HG02798 (cell line): ENCODE data around the gene ZFAND2A.
"Not testable (repeated sequence)": the region's sequence is repeated elsewhere in the genome, so short reads cannot be mapped to it uniquely, and the experiment has no call there.

Source experiments
- ATAC-seq: cut with Tn5 transposase; IDR thresholded peaks from one replicate; pipeline ENCODE4 v1.9.1; 2021; ENCODE audit warnings: mild to moderate bottlenecking; ENCODE audit not compliant: unreplicated experiment, poor library complexity

The ZFAND2A gene

DNA sequence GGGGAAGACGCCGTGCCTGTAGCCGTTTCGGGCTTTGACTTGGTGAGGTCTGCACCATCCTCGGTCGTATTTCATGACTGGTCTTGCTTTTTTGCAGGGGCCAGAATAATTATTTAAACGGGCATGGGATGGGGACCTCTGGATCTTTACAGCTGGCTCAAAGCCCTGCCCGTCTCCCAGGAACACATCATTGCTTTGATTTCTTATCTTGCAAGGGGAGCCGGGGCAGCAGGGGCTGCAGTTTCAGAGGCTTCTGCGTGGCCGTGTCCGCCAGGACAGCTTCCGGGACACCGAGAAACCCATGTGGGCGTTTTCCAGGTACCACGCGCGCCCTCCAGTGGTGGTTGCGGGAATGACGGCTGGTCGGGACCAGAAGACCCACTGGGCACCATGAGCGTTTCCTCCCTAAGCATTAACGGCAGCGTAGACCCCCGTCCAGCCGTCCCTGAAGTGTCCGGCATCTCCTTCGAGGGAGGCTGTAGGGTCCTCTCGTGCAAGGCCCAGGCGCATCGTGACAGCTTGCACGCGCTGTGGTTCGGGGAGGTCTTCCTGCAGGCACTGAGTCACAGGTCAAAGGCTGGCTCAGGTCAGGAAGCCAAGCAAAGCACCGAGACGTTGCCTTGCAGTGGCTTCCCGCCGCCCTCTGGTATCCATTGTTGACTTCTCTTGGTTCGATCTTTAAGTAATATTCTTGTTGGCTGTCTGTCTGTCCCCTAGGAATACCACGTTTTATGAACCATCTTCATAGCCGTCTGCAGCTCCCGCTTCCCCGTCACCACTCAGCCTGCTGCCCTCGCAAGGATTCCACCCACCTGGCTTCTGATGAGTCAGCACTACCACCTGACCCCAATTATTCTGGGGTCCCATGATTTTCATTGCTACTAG, 16.2 kb upstream of the ZFAND2A start:
- ATAC-seq = peak; percentile 56

- ATAC-seq = no peak
Measured at GRCh38 chr7:1175597-1175966, 15.6 kb upstream of the ZFAND2A start.

- no peak for ATAC-seq
Measured at GRCh38 chr7:1174881-1175596, 15.0 kb upstream of the ZFAND2A start.

DNA sequence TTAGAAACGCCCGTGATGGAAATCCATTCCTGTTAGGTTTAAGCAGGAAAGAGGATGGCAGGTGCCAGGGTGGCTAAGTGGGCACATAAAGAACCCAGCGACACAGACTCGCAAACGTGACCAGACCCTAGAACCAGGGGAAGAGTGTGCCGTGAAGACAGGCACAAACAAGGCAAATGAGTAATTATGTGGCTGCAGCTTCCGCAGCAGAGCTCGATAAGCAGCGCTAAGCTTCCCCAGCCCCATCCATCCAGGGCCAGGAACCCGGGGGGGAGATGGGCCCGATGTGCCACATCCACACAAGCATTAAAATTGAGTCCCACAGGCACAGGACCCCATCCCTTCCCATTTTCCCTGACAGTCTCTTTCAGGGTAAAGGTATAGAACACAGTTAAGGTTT, 14.0 kb upstream of the ZFAND2A start:
- no peak for ATAC-seq

DNA sequence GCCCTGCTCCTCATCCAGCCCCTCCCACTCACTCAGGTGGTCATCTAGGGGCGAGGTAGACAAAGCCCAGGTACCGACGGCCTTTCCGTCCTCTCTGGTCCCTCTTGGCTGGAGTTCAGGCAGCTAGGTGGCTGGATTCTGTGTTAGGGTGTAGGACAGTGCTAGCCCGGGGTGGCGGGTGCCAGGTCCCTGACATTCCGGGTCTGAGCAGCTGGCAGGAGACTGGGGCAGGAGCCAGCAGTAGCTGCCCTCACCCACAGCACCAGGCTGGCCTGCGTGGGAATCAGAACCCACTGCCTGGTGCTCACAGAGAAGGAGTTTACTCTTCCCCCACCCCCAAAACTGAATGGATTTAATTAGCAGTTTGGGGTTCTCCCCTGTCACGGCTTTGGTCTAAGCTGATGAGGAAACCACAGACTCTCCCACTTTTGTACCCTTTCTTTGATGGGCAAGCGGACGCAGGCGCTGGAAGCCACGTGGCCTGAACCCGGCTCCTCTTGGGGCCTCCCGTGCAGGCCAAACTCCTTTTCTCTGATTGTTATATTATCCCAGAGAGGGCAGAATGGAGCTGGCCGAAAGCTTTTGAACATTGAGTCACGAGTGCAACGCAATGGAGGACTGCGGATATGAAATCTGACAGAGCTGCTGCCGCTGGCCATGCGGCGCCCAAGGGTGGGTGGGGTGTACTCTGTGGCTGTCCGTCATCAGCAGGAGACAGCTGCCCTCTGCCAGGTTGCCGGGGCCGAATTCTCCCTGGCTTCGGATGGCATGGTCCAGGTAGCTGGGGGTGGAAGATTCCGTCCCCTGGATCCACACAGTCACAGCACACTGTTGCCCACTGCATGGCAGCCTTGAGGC, 12.9 kb upstream of the ZFAND2A start:
- no peak for ATAC-seq

DNA sequence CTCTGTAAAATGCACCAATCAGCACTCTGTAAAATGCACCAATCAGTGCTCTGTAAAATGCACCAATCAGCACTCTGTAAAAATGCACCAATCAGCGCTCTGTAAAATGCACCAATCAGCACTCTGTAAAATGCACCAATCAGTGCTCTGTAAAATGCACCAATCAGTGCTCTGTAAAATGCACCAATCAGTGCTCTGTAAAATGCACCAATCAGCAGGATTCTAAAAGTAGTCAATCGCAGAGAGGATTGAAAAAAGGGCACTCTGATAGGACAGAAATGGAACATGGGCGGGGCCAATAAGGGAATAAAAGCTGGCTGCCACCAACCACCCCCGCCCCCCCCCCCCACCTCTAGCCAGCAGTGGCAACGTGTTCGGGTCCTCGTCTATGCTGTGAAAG, 11.5 kb upstream of the ZFAND2A start:
- ATAC-seq = not testable (repeated sequence)

DNA sequence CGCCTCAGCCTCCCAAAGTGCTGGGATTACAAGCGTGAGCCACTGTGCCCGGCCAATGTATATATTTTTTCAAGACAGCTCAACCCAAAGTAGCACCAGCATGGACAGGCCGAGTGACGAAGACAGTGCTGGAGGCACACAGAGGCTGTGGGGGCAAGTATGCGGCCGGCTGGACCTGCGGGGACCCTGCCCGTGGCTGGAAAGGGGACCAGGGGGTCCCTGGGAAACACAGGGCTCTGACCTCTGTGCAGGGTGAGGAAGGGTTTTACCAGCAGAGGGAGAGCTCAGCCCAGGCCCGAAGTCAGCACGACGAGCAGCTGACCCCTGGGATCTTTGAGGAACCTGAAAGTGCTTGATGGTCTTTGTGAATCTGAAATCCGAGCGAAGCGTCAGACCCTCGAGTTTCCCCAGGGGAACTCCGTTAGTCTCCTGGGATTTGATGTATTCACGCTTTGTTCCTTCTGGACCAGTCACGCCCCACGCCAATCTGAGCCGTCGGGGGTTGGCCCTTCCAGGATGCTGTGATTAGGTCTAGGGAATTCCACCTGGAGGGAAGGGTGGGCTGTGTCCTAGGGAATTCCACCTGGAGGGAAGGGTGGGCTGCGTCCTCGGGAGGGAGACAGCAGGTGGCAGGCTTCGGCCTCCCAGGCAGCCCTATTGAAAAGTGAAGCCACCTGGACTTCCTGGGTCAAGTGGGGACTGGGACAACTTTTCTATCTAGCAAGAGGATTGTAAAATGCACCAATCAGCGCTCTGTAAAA, 10.9 kb upstream of the ZFAND2A start:
- no peak for ATAC-seq

- peak; percentile 93 for ATAC-seq
Measured at GRCh38 chr7:1169409-1170368, 9.7 kb upstream of the ZFAND2A start.

DNA sequence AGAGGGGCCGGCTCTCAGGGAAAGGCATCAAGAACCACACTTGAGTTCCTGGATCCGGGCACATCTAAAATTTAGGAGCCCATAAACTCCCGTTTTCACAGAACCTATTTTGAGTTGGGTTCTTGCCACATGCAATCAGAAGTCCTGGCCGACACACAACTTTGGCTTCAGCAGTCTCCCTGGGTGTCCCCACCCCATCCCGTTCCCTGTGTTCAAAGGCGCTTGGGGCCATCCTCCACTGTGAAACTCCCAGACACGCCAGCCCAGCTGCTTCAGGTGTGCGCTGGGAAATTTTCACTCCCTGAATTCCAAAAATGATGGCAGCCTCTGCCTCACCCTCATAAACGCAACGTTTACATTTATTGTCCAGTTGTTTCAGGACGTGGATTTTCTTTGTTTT, 8.4 kb upstream of the ZFAND2A start:
- ATAC-seq = no peak

DNA sequence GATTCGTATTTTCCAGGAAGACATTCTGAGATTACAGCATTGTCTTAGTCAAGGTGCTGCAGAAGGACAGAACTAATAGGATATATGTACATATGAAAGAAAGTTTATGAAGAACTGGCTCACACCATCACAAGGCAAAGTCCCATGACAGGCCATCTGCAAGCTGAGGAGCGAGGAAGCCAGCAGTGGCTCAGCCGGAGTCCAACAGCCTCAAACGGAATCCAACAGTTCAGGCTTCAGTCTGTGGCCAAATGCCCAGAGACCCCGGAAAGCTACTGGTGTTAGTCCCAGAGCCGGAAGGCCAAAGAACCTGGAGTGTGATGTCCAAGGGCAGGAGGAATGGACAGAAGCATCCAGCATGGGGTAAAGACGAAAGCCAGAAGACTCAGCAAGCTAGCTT, 4.4 kb upstream of the ZFAND2A start:
- ATAC-seq = no peak

GRCh38 chr7:1163121-1163520, 3.1 kb upstream of the ZFAND2A start:
- ATAC-seq = no peak

- ATAC-seq = no peak
Measured at GRCh38 chr7:1160670-1161021, 650 bp upstream of the ZFAND2A start.

- not testable (repeated sequence) for ATAC-seq
Measured at GRCh38 chr7:1159231-1159630, 765 bp downstream of the ZFAND2A start.

GRCh38 chr7:1158203-1159126, 1.5 kb downstream of the ZFAND2A start:
- ATAC-seq = no peak

DNA sequence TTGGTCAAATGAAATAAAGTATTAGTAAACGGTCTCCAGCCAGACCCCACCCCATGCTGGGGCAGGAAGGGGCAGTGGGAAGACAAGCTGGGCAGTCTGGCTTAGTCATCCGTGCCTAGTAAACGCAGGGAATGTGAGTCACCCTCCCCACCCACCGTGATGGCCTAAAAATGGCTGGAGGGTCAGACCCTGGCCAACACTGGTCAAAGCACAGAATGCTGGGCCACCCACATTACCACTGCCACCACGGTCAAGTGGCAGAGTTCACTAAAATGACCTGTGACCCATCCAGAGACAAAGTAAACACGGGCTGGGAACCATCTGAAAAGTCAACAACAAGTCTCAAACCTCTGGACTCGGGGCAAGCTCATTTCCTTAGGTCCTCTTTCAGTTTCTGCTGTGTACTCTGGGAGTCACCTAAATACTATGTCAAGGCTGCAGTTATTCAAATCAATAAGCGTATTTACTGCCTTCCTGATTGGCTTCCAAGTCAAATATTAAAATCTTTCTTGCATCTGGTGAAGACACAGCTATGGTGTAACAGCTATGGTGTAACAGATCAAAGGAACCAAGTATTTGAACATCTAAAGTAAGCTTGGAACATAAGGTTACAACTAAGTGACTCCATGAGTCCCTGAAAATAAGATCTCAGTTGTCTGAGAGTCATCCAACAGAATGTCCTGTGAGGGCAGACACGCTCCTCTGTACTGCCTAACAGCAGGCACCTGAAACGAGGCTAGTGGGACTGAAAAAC, 3.0 kb downstream of the ZFAND2A start:
- no peak for ATAC-seq

- ATAC-seq = not testable (repeated sequence)
Measured at GRCh38 chr7:1155818-1156781, 3.9 kb downstream of the ZFAND2A start.
